AG04449 (cell line): ENCODE results near the gene CDK19.

ENCODE experiments used
- CTCF ChIA-PET: fragments of 350-600 bp; formaldehyde crosslinking; extraction: SDS; loops from one replicate; lab custom pipeline; 2021; ENCODE audit warnings: antibody characterized with exemption; lab: Yijun Ruan, JAX
- POLR2A ChIA-PET: fragments of 400-600, 350-600 bp; formaldehyde crosslinking; extraction: SDS; loops from one replicate; lab custom pipeline; 2020; ENCODE audit warnings: antibody characterized with exemption, inconsistent platforms; lab: Yijun Ruan, JAX
- DNase-seq: peaks from one replicate; pipeline ENCODE4 v3.0.0-alpha.2; 2010; ENCODE audit warnings: low read depth, low spot score
- H3K4me3 ChIP-seq: 2 replicates; pipeline ENCODE4 v1.5.1; 2011; ENCODE audit warnings: low read depth, mild to moderate bottlenecking, control low read depth, low read length
- CTCF ChIP-seq: IDR thresholded peaks from one replicate; pipeline ENCODE4 v1.5.1; 2011; ENCODE audit warnings: mild to moderate bottlenecking, moderate library complexity, low read length, control low read depth, inconsistent platforms; ENCODE audit not compliant: insufficient read depth; ENCODE audit errors: missing control alignments

The CDK19 gene

GRCh38 chr6:110741517-110741916, 73.8 kb downstream of the CDK19 start:
- ChIA-PET POLR2A (no interaction called here), CTCF (interaction anchor here (0.6 kb wide), 1 partner anchor 11 kb away, joined by 4 read pairs; no protein-coding TSS in a partner anchor)
- no peak for TF ChIP-seq CTCF
- H3K4me3 ChIP-seq = no peak overlapping the region
- no peak for DNase-seq

GRCh38 chr6:110738899-110739365, 76.3 kb downstream of the CDK19 start:
- no peak overlapping the region for H3K4me3 ChIP-seq
- CTCF ChIA-PET = no interaction called here
- no peak for TF ChIP-seq CTCF
- no peak for DNase-seq
- POLR2A ChIA-PET = no interaction called here

GRCh38 chr6:110735666-110736065, 79.6 kb downstream of the CDK19 start:
- POLR2A ChIA-PET = no interaction called here
- TF ChIP-seq CTCF = no peak
- no peak overlapping the region for H3K4me3 ChIP-seq
- CTCF ChIA-PET = no interaction called here
- DNase-seq = no peak

GRCh38 chr6:110731898-110732297, 83.4 kb downstream of the CDK19 start:
- TF ChIP-seq CTCF = no peak
- POLR2A ChIA-PET = no interaction called here
- no peak for DNase-seq
- CTCF ChIA-PET = no interaction called here
- no peak overlapping the region for H3K4me3 ChIP-seq

- ChIA-PET POLR2A (interaction anchor here (0.7 kb wide), 1 partner anchor 948 kb away, joined by 3 read pairs; no protein-coding TSS in a partner anchor), CTCF (no interaction called here)
- no peak for TF ChIP-seq CTCF
- H3K4me3 ChIP-seq = no peak overlapping the region
- no peak for DNase-seq
These were observed 84.1 kb downstream of the CDK19 start for GRCh38 chr6:110731196-110731595.

GRCh38 chr6:110728501-110728900, 86.8 kb downstream of the CDK19 start:
- no peak for TF ChIP-seq CTCF
- ChIA-PET CTCF (interaction anchor here (0.8 kb wide), 1 partner anchor 20 kb away, joined by 3 read pairs; no protein-coding TSS in a partner anchor), POLR2A (no interaction called here)
- DNase-seq = no peak
- H3K4me3 ChIP-seq = no peak overlapping the region
